KOPT-K1 (cell line): ENCODE measurements around the gene ARHGAP9.

Experiments used
- H3K27ac ChIP-seq: fragments of 200-600 bp; sonication (generic); 2 replicates; pipeline ENCODE4 v1.5.1; 2016; ENCODE audit warnings: antibody characterized with exemption, mild to moderate bottlenecking, low read depth, low read length; ENCODE audit not compliant: poor library complexity, severe bottlenecking
- H3K36me3 ChIP-seq: fragments of 200-600 bp; sonication (generic); 2 replicates; pipeline ENCODE4 v1.5.1; 2017; ENCODE audit warnings: antibody characterized with exemption, mild to moderate bottlenecking, low read length, moderate library complexity; ENCODE audit not compliant: insufficient read depth
- H3K9me3 ChIP-seq: fragments of 200-600 bp; sonication (generic); 2 replicates; pipeline ENCODE4 v1.5.1; 2017; ENCODE audit warnings: antibody characterized with exemption, low read length, mild to moderate bottlenecking; ENCODE audit not compliant: insufficient read depth, poor library complexity, severe bottlenecking

Gene ARHGAP9

DNA sequence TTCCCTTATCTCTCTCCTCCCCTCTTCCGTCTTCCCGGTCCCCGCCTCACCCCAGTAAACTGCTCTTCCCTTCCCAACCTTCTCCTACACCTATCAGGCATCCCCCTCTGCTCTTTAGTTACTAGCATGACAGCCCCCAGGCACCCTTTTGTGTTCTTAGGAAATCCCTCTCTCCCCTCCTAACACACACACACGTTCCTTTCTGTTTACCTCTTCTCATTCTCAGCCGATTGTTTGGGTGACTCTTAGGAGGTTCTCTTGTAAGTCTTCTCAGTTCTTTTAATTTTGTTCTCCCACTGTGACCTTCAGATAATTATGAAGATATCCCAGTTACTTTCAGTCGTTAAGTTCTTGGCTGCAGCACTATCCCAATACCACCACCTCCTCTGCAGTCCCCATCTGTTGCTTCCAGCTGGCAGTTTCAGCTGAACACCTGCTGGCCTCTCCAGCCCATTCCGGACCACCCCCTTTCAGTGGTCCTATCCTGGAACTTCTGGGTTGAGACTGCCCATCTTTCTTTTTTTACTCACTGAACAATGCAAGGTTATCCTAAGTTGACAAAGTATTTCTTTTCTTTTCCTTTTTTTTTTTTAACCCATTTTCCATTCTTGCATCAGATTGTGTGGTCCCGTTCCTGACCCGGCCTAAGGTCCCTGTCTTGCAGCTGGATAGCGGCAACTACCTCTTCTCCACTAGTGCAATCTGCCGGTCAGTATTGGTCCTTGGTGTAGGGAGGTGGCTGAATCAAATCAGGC is 8.9 kb upstream of the ARHGAP9 start:
- H3K36me3 ChIP-seq = peaks cover 43% of the 10 kb centered on the region

DNA sequence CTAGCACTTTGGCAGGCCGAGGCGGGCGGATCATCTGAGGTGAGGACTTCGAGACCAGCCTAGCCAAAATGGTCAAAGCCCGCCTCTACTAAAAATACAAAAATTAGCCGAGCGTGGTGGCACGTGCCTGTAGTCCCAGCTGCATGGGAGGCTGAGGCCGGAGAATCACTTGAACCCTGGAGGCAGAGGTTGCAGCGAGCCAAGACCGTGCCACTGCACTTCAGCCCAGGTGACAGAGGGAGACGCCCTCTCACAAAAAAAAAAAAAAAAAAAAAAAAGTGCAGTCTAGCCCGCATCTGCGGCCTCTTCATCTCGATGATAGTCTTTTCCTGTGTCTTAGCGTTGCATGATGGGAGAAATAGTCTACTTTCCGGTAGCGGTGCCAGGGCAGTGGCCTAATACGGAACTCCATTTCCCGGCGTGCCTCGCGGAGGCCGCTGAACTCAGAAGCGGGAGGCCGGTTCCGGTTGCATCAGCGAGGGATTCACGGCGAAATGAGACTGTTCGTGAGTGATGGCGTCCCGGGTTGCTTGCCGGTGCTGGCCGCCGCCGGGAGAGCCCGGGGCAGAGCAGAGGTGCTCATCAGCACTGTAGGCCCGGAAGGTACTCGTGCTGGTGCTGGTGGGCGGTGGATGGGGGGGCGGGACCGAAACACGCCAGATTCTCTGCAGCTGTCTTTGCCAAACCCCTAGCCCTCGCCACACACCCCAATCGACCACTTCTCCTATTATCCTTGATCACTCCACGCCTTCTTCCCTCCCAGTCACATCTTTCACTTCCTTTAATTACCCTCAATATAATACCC is 8.1 kb upstream of the ARHGAP9 start, which contains the start of gene MARS1:
TSS of gene MARS1 (plus strand) at position 472 of the 805 bp plus-strand sequence. CDS start at position 495, 23 bp downstream.
- peaks cover 40% of the 10 kb centered on the region for H3K36me3 ChIP-seq
- no peaks in the 10 kb centered on the region for H3K9me3 ChIP-seq
- peak within 1 kb of the TSS; percentile 76 for H3K27ac ChIP-seq

More for the DNA sequence above, 8.9 kb upstream of the ARHGAP9 start:
- peak overlapping the region; percentile 76 for H3K27ac ChIP-seq
- H3K9me3 ChIP-seq = no peaks in the 10 kb centered on the region

DNA sequence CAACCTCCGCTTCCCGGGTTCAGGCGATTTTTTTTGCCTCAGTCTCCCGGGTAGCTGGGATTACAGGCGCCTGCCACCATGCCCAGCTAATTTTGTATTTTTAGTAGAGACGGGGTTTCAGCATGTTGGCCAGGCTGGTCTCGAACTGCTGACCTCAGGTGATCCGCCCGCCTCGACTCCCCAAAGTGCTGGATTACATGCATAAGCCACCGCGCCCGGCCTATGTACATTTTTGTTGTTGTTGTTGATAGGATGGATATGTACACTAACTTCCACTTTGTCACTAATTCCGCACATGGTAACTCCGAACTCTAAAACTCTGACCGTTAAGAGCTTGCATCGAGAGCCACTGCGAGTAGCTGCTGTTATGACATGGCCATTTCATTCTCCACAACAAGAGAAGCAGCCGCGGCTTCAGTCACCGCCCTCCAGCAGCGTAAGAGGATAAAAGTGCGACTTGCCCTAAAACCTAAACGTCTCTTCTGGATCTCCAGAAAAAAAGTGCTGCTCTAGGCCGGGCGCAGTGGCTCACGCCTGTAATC is 7.5 kb upstream of the ARHGAP9 start:
- Histone ChIP-seq H3K36me3 (peaks cover 33% of the 10 kb centered on the region), H3K9me3 (no peaks in the 10 kb centered on the region), H3K27ac (peak overlapping the region; percentile 44)

DNA sequence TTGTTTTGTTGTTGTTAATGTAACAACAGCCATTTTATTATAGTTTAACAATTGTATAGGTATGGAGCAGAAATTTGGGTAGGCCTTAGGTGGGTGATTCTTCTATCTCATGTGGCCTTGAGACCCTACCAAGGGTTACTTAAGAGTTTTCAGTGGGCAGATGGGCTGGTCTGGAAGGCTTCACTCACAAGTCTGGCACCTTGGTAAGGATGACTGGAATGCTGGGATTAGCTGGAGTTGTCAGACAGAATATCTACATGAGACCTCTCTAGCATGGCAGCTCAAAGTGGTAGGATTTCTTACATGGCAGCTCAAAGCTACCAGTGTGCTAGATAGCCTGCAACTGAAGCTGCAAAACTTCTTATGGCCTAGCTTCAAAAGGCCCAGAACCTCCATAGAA is 6.0 kb upstream of the ARHGAP9 start:
- no peak overlapping the region for H3K27ac ChIP-seq

DNA sequence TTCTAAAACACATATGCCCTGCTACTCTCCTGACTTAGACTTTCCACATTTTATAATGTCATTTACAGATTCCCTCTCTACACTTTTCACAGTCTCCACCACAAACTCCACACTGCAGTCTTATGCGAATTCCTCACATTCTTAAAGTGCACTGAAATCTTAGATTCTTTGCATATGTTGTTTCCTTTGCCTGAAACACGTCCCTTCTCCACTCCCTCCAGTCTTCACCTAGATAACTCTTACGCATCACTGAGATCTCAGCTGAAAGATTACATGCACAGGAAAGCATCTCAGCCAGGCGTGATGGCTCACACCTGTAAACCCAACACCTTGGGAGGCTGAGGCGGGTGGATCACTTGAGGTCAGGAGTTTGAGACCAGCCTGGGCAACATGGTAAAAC is 3.8 kb upstream of the ARHGAP9 start:
- Histone ChIP-seq H3K27ac (no peak overlapping the region), H3K36me3 (no peaks in the 10 kb centered on the region), H3K9me3 (no peaks in the 10 kb centered on the region)

More for the DNA sequence above, 6.0 kb upstream of the ARHGAP9 start:
- H3K36me3 ChIP-seq = peaks cover 19% of the 10 kb centered on the region
- H3K9me3 ChIP-seq = no peaks in the 10 kb centered on the region

DNA sequence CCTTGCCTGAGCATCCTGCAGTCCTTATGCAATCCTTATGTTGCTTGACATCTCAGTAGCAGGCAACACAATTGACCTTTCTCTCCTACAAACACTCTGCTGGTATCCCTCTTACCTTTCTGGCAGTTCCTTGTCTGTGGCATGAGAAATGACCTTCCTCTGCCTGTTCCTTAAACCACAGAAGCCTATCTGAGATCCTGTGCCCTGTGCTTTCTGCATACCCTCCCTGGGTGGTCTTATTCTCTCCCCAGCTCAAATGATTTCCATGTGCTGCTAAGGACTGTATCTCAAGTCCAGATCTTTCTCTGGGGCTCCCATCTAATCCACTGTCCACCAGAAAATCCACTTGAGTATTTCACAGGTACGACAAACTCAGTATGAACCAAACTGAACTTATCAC is 2.0 kb upstream of the ARHGAP9 start:
- H3K36me3 ChIP-seq = no peaks in the 10 kb centered on the region
- H3K27ac ChIP-seq = peak overlapping the region; percentile 32
- no peaks in the 10 kb centered on the region for H3K9me3 ChIP-seq

DNA sequence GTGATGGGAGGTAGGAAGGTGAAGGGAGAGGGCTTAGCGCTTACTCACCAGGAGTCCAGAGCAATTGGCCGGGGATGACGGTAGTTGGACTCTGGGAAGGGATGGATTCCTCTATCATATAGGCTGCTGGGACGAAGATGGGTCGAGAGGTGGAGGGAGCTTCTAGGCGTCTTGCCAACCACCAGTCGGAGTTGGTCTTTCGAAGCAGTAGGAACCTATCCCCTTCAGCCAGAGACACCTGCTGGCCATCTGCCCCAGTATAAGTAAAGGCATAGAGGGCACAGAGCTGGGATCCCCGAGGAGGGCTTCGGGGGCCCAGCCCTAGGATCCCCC is 657 bp downstream of the ARHGAP9 start:
- Histone ChIP-seq H3K9me3 (no peaks in the 10 kb centered on the region), H3K36me3 (peaks cover 25% of the 10 kb centered on the region), H3K27ac (peak overlapping the region; percentile 94)

DNA sequence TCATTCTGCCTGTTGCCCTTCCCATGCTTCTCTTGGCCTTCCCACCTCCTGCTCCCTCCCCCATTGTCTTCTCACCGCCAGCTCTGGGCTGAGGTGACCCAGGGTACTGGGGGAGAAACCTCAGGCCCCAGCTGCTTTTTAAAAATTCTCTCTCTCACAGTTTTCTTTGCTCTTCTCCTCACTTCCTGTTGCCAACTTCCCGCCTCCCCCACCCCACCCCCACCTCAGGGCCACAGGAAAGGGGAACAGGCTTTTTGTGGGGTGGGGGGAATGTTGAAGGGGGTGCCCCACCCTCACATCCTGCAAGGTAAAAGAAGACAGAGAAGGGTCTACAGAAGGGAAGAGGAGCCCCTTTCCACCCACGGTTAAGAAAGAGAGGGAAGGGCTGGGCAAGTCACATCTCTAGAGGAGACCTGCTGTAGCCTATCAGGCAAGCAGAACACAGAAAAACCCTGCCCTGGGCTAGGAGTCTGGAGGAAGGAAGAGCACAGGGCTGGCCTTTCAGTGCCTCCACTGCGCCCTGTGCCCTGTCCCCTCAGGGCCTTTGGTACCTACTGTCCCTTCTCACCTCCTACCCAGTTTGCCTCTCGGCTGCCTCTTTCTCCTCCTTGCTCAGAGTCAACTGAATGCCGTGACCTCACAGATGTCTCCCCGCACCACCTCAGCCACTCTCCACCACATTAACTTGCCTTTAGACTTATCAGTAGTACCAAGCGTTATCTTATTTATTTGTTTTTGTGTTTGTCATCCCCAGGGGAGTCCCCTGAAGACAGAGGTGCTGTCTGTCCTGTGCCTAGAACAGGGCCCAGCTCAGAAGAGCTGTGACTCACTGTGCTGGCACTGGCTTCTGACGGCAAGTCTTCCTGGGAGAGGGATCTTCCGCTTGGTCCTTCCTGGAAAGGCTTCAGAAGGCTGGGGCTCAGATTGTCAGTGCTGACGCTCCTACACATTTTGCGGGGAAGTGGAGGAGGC is 1.7 kb downstream of the ARHGAP9 start:
- Histone ChIP-seq H3K9me3 (no peaks in the 10 kb centered on the region), H3K36me3 (peaks cover 33% of the 10 kb centered on the region), H3K27ac (peak overlapping the region; percentile 94)

DNA sequence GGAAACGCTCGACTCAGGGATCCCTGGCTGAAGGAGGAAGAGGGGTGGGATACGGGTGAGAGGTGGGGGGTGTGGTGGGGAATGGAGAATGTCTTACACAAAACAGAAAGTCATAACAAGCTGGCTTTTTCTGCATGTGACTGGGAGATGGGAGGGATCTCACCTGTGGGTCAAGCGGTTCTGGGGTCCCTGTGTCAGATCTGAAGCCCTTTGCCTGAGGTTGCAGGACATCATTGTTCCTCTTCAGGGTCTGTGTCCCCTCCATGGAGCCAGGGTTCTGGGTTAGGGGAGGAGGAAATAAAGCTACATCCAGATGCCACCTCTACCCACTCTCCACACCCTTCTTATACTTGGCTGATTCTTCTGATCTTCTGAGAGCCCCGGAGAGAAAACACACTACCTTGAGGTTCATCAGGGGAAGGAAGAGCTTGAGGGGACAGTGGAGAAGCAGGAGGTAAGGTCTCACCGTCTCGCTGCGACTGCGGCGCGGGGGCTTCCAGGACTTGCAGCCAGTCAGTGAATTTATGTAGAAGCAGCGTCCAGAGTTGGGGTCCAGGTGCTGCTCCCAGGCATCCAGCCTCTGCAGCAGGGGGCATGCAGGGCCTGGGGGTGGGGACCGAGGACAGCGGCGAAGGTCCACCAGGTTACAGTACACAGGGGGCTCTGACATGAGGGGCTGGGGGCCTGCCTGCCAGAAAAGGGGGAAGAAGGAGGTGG is 2.5 kb downstream of the ARHGAP9 start:
- Histone ChIP-seq H3K36me3 (peaks cover 42% of the 10 kb centered on the region), H3K9me3 (no peaks in the 10 kb centered on the region), H3K27ac (peak overlapping the region; percentile 94)

DNA sequence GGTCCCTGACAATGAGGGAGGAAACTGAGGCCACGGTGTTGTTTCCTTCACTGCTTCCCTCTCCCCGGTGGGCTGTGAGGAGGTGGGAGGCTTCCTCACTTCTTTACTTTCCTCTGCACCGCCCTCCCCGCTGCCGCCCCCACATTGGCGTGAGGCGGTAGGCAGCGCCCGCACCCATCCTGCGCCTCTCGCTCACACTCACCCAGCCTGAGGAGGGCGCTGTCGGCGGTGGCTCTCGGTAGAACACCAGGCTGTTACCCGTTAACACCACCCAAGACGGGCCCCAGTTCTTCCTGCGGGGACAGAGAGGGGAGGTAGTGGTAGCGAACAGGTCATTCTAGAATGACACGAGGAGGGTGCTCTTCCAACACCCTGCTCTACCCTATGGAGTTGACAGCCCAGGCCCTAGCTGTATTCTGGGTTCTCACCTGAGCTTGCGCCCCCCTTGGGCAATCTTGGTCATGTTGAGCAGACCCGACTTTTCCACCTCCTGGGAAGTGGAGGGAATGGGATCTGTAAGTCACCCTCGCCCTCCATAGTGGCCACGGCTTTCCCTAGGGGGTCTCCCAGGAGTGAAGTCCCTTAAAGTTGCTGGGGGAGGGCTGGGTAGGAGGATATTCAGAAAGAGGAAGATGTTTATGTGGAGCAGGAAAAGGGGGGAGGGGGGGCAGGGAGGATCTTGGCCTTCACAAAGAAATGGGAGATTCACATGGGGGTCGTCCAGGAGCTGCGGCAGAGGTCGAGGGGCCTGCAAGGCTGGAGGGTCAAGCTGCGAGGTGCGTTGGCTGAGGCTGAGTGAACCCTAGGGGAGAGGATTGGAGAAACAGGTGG is 3.3 kb downstream of the ARHGAP9 start:
- H3K27ac ChIP-seq = peak overlapping the region; percentile 94
- peaks cover 49% of the 10 kb centered on the region for H3K36me3 ChIP-seq
- H3K9me3 ChIP-seq = no peaks in the 10 kb centered on the region

DNA sequence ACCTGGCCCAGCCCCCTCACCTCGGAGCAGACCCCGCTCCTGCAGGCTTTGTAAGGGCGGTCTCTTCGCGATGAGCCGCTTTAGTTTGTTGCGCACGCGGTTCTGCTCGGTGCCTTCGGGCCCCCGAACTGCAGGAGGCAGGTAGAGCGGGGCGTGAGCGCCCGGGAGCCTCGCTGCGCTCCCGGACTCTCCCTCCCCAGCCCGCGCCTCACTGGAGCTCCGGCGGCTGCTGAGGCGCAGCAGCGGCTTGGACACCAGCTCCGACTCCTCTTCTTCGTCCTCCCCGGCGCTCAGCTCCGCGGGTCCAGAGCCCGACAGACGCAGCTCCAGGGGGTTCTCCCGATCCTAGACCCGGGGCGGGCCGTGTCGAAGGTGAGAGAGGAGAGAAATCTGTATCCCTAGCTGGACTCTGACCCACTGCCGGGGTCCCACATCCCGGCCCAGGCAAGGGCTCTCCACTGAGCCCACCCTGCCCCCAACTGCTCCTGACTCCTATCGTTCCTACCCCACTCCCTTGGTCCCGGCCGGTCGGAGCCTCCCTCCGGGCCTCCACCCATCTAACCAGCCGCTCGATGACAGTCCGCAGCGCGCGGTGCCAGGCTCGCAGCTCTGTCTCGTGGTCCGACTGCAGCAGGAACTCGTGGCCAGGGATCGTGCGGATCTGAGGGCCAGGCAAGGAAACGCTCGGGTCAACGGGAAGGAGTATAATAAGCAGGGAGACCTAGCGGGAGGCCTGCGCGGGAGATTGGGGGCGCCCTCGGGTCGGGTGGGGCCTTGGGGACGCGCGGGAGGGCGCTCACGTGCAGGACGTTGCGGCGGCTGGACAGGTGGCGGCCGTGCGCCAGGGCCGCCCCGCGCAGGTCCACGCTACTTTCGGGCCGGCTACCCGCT is 4.2 kb downstream of the ARHGAP9 start:
- no peaks in the 10 kb centered on the region for H3K9me3 ChIP-seq
- H3K27ac ChIP-seq = no peak overlapping the region

DNA sequence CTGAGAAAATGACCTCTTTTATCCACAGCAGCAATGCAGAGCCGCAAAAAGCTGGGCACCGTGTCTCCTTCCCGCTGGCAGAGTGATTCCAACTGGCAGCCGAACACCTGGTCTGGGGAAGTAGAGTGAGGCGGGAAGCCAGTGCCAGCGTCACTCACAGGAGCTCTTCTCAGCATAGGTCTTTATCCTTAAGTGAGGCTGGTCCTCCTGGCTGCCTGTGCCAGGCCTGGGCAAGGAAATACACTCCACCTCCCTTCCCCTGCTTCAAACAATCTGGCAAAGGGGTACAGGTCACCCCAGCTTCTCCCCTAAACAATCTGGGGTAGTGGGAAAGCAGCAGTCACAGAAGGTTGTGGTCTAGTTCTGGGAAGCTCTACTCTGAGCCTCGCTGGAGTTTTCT is 4.8 kb downstream of the ARHGAP9 start:
- Histone ChIP-seq H3K27ac (no peak overlapping the region), H3K36me3 (peaks cover 64% of the 10 kb centered on the region)

More for the DNA sequence above, 4.2 kb downstream of the ARHGAP9 start:
- peaks cover 57% of the 10 kb centered on the region for H3K36me3 ChIP-seq

DNA sequence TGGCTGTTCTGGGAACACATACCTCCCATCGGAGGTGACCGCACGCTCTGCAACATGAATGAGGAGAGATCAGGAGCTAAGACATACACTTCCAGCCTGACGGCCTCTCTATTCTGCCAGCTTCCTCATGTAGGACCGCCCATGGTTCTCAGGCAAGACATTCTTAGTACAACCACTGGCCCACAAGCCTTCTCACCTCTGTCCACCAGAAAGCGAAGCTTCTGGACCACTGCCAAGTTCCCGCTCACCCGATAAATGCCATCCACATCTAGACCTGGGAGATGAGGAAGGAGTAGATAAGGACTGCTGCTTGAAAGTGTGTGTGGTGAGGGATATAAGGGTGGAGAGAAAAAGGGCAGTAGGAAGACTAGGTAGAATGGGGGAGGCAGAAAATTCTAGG is 5.2 kb downstream of the ARHGAP9 start:
- H3K27ac ChIP-seq = no peak overlapping the region

More for the DNA sequence above, 4.8 kb downstream of the ARHGAP9 start:
- H3K9me3 ChIP-seq = no peaks in the 10 kb centered on the region

More for the DNA sequence above, 5.2 kb downstream of the ARHGAP9 start:
- H3K9me3 ChIP-seq = no peaks in the 10 kb centered on the region
- peaks cover 68% of the 10 kb centered on the region for H3K36me3 ChIP-seq
